H54 (cell line): ENCODE data around the gene HOXA4.

ENCODE experiments used
- DNase-seq: peaks from one replicate; pipeline ENCODE4 v3.0.0; 2011; ENCODE audit warnings: low spot score, mixed read lengths; ENCODE audit not compliant: insufficient read length
- FAIRE-seq: peaks from 3 replicates; lab custom pipeline; 2011; peaks lifted over from hg19 to GRCh38; lab: Jason Lieb, UNC
- POLR2A ChIP-seq: IDR thresholded peaks from 2 replicates; pipeline ENCODE4 v1.6.1; 2011; ENCODE audit warnings: low read depth, mild to moderate bottlenecking, low read length

The HOXA4 gene

DNA sequence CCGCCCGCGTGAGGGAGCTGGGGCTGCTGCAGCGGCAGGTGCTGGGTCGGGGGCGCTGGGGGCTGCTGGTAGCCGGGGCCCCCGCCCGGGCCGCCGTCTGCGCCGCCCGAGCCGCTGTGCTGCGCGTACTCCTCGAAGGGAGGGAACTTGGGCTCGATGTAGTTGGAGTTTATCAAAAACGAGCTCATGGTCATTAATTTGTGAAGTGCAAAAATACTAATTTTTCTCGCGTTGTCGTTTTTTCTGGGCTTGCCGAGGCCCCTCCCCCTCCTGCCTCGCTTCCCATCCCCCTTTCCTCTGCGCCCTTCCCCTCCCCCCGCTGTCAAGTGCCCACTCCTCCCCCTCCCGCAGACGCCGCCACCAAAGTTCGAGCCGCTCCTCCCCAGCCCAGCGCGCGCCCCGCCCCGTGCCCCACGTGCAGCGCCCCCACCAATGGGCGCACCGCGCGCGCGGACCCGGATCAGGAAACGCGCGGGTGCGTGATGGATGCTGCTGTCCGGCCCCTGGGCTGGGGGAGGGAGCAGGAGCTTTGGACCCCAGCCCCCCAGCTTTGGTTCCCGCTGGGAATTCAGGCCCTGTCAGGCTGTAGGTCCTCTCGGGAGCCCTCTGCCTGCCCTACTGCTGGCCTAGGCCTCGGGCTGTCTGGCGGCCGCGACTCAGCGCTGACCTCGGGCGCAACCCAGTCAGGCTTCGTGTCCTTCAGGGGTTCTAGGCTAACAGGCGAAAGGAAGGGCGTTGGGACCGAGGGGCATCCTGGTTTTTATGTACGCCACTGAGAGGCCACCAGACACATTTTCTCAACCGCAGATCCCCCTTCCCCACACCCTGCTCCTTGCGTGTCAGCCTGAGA, at the start of gene HOXA4:
Gene HOXA4, minus strand, starts transcription at position 218 of the 850 bp plus-strand sequence. Its CDS starts 24 bp downstream, at position 194.
- no peak for FAIRE-seq
- TF ChIP-seq POLR2A, result peak; percentile 88
- DNase-seq, result peak; percentile 98

DNA sequence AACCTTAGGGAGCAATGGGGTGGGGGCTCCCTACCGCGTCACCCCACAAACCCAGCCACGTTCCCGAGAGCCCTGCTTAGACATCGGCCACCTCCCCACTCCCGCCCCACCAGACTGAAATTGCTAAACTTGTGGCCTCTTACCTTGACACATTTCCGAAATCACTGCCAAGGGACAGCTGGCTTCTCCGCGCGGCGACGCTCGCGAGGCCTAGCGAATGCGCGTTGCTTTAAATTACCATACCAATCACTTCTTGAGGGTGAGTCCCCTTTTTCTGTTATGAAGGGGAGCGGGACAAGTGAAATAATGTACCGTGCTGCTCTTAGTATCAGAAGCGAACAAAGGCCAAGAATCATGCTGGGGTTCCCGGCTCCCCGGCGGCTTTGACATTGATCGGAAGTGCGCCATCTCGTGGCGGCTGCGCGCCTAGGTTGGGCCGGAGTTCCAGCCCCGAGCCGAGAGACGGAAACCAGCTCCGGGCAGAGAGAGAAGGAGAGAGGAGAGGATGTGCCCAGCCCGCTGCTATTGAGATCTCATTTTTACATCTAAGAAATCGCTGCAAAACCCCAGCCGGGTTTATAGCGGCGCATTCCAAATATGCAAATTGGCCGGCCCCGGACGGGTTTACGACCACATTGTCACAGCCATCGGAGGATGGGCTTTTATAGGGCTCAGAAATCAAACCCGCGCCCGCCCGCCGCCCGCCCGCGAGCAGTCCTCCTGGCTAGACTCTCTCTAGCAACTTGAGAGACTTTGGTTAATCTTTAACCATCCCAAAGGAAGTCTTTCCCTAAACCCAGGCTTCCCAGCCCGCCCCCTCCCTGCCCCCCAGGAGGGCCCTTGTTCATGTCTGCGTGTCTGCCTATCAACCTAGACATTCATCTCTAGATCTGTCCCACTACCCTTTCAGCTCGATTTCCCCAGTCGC, 49.2 kb upstream of the HOXA4 start:
- DNase-seq (peak; percentile 99), FAIRE-seq (no peak)
- no peak for TF ChIP-seq POLR2A

DNA sequence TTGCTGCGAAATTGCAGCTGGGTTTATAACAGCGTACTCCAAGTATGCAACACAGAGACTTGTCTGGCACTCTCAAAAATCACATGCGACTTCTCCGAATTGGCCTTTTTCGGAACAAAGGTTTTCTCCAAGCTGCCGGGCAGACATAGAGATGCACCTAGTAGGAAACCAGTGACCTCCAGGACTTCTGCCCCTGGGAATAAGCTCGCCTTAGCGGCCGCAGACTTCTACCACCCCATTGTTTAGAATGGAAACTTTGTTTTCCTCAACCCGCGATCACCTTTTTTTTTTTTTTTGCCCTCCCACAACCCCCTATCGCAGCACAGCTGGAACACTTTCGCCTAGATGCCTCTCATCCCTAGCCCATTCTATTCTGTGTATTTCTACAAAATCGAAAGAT, 48.5 kb upstream of the HOXA4 start:
- FAIRE-seq, result no peak
- TF ChIP-seq POLR2A, result no peak
- DNase-seq, result no peak

DNA sequence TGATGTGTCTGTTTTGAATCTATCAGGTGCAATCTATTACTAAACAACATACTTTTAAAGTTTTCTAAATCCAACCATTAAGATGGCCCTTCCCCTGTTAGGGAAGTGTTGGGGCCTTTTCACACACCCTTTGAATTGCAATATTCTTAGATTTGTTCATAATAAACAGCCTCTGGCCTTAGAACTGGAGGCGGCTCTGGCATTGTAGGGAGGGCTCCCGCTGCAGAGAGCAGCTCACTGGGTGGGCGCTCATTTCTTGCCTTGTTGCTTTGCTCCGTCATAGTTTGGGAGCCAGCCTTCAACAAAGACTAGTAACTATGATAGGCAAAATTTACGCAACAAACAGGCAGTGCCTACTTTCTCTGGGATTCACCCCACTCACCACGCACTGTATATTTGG, 47.8 kb upstream of the HOXA4 start:
- FAIRE-seq, result no peak
- TF ChIP-seq POLR2A, result no peak
- no peak for DNase-seq

DNA sequence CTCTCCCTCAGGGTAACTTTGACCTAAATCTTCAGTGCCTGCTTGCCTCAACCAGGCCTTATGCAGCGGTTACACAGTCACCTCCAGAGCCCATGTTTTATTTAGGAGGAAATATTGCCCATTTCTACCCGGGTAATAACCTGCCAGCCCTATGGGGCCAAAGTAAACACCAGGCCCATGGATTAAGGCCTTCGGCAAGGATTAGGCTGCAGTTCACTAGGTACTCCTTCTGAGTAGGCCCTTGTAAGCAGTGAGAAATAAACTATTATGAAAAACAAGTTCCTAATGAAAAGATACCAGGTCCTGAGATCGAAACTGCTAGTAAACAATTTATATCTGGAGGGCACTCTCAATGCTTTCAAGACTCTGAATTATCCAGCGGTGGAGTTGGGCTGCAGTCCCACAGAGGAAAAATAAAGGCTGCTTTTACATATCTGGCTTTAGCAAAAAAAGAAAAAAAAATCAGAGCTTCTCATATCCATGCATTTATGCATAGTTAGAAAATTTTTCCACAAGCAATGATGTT, 47.3 kb upstream of the HOXA4 start:
- TF ChIP-seq POLR2A, result no peak
- DNase-seq, result no peak
- no peak for FAIRE-seq

DNA sequence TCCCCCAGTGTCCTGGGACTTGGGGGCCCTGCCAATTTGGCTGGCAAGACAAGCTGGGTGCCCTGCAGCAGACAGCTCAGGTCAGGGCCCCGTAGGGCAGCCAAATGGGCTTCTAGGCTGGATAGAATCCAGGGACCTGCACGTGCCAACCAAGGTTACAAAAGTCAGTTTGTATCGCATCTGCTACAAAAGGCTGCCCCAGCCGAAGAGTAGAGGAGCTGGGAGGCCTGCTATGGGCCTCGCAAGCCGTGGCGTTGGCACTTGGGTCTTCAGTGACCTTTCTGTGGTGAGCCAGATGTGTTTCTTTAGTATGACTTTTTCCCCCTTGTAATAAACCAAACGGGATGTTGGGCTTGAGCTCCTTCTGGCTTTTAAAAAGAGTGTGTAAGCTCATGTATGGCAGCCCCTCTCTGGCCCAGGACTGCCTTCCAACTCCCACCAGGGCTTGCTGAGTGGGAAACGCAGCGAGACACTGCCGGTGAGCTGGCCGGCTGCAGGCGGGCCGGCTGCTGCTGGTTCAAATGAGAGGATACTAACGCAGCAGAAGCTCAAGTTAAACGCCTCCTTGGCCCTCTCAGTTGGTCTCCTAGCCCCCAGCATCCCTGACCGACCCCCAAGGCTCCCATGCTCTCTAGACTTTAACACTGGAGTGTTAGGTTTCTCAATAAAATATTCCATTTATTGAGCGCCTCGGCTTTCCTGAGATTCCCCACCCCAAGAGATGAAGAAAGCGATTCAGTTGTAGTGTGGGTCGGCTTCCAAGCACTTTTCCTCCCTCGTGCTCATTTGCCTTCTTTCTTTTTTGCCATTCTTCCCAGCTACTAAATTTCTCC, 46.6 kb upstream of the HOXA4 start:
- DNase-seq, result no peak
- no peak for TF ChIP-seq POLR2A

DNA sequence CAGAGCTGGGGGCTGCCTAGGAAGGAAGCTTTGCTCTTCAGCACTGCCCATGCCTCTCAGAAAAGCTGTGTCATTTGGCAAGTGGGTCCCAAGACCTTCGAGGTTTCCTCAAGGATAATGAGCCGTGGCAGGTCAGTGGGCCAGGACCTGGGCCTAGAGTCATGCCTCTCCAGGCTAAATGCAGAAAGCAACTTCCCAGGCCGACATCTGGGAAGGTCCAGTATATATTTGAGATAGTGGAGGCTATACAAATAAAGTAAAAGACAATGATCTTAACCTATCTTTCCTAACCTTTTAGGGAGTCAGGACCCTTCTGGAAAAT, 45.9 kb upstream of the HOXA4 start:
- no peak for FAIRE-seq
- no peak for TF ChIP-seq POLR2A
- no peak for DNase-seq

More for the DNA sequence above, 46.6 kb upstream of the HOXA4 start:
- no peak for FAIRE-seq

DNA sequence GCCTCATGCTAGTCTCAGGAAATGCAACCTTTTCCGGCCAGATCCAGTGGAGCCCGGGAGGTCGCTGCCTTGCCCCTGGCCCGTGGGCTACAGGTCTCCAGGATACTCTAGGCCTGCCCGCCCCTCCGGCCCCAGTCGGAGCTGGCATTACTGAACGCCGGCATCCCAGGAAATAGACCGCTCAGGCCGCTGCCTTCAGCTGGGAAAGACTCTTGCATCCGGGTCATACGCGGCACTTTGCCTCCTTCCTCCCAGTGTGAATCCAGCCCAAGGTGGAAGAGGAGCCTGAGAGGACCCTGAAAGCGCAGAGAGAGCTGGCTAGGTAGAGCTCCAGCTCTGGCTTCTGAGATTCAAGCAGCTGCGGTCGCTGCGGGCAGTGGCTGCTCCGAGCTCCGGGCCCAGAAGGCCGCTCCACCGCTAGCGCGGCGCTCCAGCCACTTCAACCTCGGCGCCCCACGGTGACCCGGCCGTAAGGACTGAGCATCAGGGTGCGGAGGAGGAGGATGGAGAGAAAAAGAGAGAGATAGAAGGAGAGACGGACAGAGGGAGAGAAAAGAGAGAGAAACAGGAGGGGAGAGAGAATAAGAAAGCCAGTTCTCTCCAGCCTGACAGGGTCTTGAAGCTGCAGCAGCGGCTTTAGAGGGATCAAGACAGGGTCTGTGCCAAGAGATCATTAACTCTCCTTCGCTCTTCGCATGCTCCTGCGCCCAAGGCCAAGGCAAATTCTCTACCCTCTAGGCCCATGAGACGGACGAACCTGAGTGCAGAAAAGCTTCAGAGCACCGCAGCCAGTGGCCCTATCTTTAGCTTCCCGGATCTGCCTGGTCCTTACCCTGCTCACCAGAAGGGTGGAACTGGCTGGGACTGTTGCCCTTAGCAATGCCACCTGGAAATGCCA, 45.3 kb upstream of the HOXA4 start:
- TF ChIP-seq POLR2A, result no peak
- no peak for FAIRE-seq
- no peak for DNase-seq

DNA sequence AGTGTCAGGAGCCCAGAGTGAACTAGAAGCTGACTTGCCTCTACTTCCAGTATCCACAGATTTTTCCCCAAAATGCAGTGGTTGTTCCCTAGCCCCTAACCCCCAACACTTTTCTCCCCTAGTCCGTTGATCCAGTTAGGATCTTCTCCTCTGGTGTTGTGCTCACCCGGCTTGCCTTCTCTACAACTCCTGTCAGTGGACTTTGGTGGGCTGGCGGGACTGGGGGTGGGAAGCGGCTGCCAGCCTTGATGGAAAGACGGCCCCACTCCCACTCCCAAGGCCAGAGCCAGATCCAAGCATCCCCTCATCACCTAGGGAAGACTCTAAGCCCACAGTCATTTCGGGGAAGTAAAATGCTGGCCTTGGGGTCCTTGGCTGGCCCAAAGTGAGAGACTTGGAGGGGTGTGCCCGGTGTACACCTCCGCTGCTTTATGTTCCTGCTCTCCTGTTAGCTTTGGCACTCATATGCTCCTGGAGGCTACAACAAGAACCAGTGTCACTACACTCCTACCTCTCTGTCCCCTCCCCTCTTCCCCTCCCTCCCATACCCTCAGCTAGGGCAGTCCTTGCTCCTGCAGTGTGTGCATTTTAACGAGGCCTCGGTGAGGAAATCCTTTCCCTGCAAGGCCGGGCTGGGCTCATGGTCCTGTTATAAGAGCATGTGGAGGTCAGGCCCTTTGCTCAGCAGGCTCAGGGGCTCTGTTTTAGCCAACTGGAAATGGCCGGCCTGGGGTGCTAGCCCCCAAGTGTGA, 44.5 kb upstream of the HOXA4 start:
- DNase-seq (no peak), FAIRE-seq (no peak)

DNA sequence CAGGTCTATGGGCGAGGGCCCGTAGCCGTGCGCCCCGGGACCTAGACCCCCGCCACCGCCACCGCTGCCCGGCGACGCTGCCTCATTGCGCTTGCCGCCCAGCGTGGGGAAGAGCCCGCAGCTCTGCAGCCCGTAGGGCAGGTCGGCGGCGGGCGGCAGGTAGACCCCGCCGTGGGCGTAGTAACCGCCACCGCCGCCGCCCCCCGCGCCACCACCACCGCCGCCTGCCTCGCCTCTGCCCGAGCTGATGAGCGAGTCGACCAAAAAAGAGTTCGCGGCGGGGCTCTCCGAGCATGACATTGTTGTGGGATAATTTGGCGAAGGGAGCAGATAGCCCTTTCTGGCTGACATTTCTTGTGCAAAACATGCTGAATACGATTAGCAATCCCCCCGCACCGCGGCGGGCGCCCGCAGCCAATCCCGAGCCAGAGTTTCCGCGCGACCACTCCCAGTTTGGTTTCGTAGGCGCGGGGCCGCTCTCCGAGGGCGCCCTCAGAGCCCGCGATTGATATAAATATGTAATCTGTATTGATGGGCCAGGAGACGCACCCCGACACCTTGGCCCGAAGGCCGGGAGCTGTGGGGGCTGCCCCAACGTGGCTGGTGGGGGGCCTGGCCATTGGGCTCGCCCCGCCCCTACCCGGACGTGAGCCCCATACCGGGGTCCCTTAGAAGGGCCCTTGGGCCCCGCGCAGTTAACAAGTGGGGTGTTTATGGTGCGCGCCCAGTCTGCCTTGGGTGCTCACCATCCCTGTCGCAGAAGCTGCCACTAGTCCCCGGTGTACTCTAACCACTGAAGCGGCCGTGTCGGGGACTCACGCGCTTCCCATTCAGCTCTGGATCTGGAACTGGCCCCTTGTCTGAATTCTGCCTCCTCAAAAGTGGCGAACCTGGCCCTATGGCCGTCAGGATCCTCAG, 43.7 kb upstream of the HOXA4 start, which contains the start of gene HOXA10:
Gene HOXA10, minus strand, starts transcription at position 365 of the 918 bp plus-strand sequence. Its CDS starts 14 bp downstream, at position 351.
- FAIRE-seq (no peak), DNase-seq (no peak)
- TF ChIP-seq POLR2A, result no peak

More for the DNA sequence above, 44.5 kb upstream of the HOXA4 start:
- TF ChIP-seq POLR2A, result no peak
